Nephron progenitor cell (in vitro differentiated cells): ENCODE data around the gene OR5M10.

Experiments
- DNase-seq: peaks from one replicate; pipeline ENCODE4 v3.0.0; 2021
- H3K27ac Mint-ChIP-seq: 2 replicates; pipeline ENCODE4 v1.8.0; 2021; ENCODE audit warnings: mild to moderate bottlenecking, moderate library complexity, mixed read lengths
- H3K27me3 Mint-ChIP-seq: 2 replicates; pipeline ENCODE4 v1.8.0; 2021; ENCODE audit warnings: mild to moderate bottlenecking, low read depth, mixed read lengths; ENCODE audit not compliant: poor library complexity
- H3K36me3 Mint-ChIP-seq: 2 replicates; pipeline ENCODE4 v1.8.0; 2021; ENCODE audit warnings: low read depth, mixed read lengths
- H3K4me1 Mint-ChIP-seq: 2 replicates; pipeline ENCODE4 v1.8.0; 2021; ENCODE audit warnings: mixed read lengths
- H3K4me3 Mint-ChIP-seq: 2 replicates; pipeline ENCODE4 v1.8.0; 2021; ENCODE audit warnings: mild to moderate bottlenecking, moderate library complexity, mixed read lengths
- H3K9me3 Mint-ChIP-seq: 2 replicates; pipeline ENCODE4 v1.8.0; 2021; ENCODE audit warnings: mild to moderate bottlenecking, moderate library complexity, mixed read lengths
- CTCF ChIP-seq: fragments of 200-600 bp; sonication (generic); IDR thresholded peaks from 2 replicates; pipeline ENCODE4 v1.5.0; 2021; ENCODE audit warnings: antibody characterized with exemption

The OR5M10 gene

GRCh38 chr11:56545531-56545930 lies 32.0 kb downstream of the OR5M10 start:
- H3K27me3 Mint-ChIP-seq = peaks cover 7% of the 10 kb centered on the region
- no peak for DNase-seq
- no peaks in the 10 kb centered on the region for H3K9me3 Mint-ChIP-seq
- H3K4me3 Mint-ChIP-seq = no peak overlapping the region
- no peaks in the 10 kb centered on the region for H3K4me1 Mint-ChIP-seq
- no peaks in the 10 kb centered on the region for H3K36me3 Mint-ChIP-seq
- no peak for TF ChIP-seq CTCF
- H3K27ac Mint-ChIP-seq = no peak overlapping the region

GRCh38 chr11:56543739-56544138 lies 33.8 kb downstream of the OR5M10 start:
- Mint-ChIP-seq H3K4me3 (no peak overlapping the region), H3K4me1 (no peaks in the 10 kb centered on the region), H3K36me3 (no peaks in the 10 kb centered on the region), H3K9me3 (no peaks in the 10 kb centered on the region), H3K27me3 (peaks cover 7% of the 10 kb centered on the region), H3K27ac (no peak overlapping the region)
- DNase-seq = no peak
- TF ChIP-seq CTCF = no peak

GRCh38 chr11:56543157-56543556 lies 34.4 kb downstream of the OR5M10 start, which contains the start of gene OR5M11:
TSS of gene OR5M11 (minus strand) at chr11:56543257. CDS start at chr11:56543257, 0 bp downstream.
- Mint-ChIP-seq H3K27me3 (peaks cover 7% of the 10 kb centered on the region), H3K36me3 (no peaks in the 10 kb centered on the region), H3K9me3 (no peaks in the 10 kb centered on the region), H3K4me3 (no peak within 1 kb of the TSS), H3K4me1 (no peaks in the 10 kb centered on the region), H3K27ac (no peak within 1 kb of the TSS)
- TF ChIP-seq CTCF = no peak
- DNase-seq = no peak

GRCh38 chr11:56533054-56533740 lies 44.3 kb downstream of the OR5M10 start:
- no peak for DNase-seq
- Mint-ChIP-seq H3K36me3 (no peaks in the 10 kb centered on the region), H3K27ac (no peak overlapping the region), H3K4me3 (no peak overlapping the region), H3K4me1 (no peaks in the 10 kb centered on the region), H3K27me3 (no peaks in the 10 kb centered on the region), H3K9me3 (no peaks in the 10 kb centered on the region)
- TF ChIP-seq CTCF = no peak

- DNase-seq = no peak
These were observed 45.7 kb downstream of the OR5M10 start for GRCh38 chr11:56531856-56532255.

More at GRCh38 chr11:56531856-56532255, 45.7 kb downstream of the OR5M10 start:
- Mint-ChIP-seq H3K27ac (no peak overlapping the region), H3K27me3 (no peaks in the 10 kb centered on the region), H3K4me3 (no peak overlapping the region), H3K9me3 (no peaks in the 10 kb centered on the region), H3K4me1 (no peaks in the 10 kb centered on the region), H3K36me3 (no peaks in the 10 kb centered on the region)
- TF ChIP-seq CTCF = no peak
